ELR (cell line): ENCODE results near the gene WNK4.
A peak's percentile ranks its signal among the peaks of the same experiment; 100 is the strongest.
"Not testable (repeated sequence)": the region's sequence is repeated elsewhere in the genome, so short reads cannot be mapped to it uniquely, and the experiment has no call there.

Experiments used
- DNase-seq: peaks from one replicate; pipeline ENCODE4 v3.0.0-alpha.2; 2015; ENCODE audit warnings: low read depth

WNK4 gene

GRCh38 chr17:42779936-42780850 is at the start of gene WNK4:
TSS of gene WNK4 (plus strand) at chr17:42780610. CDS start at chr17:42780699, 89 bp downstream.
- DNase-seq = peak; percentile 87

- DNase-seq = no peak
Measured at GRCh38 chr17:42740699-42741098, 39.7 kb upstream of the WNK4 start.

- DNase-seq = not testable (repeated sequence)
Measured at GRCh38 chr17:42742916-42743315, 37.5 kb upstream of the WNK4 start.

- DNase-seq = no peak
Measured at GRCh38 chr17:42743595-42744282, 36.7 kb upstream of the WNK4 start.

- peak; percentile 85 for DNase-seq
Measured at GRCh38 chr17:42744283-42744805, 36.1 kb upstream of the WNK4 start.

- DNase-seq = peak; percentile 96
Measured at GRCh38 chr17:42744806-42745617, 35.4 kb upstream of the WNK4 start, which contains the start of gene EZH1. TSS of gene EZH1 (minus strand) at chr17:42745040. CDS start at chr17:42728941, 16,099 bp downstream.

- DNase-seq = no peak
Measured at GRCh38 chr17:42748202-42748907, 32.1 kb upstream of the WNK4 start.

GRCh38 chr17:42748908-42749798 is 31.3 kb upstream of the WNK4 start:
- no peak for DNase-seq

- DNase-seq = no peak
Measured at GRCh38 chr17:42750739-42751344, 29.6 kb upstream of the WNK4 start.

- DNase-seq = no peak
Measured at GRCh38 chr17:42751628-42752027, 28.8 kb upstream of the WNK4 start.

- peak; percentile 23 for DNase-seq
Measured at GRCh38 chr17:42754782-42755181, 25.6 kb upstream of the WNK4 start.

- no peak for DNase-seq
Measured at GRCh38 chr17:42759982-42760651, 20.3 kb upstream of the WNK4 start.

GRCh38 chr17:42760652-42761581 is 19.5 kb upstream of the WNK4 start, which contains the start of gene RAMP2:
TSS of gene RAMP2 (plus strand) at chr17:42761227. CDS start at chr17:42761262, 35 bp downstream.
- peak; percentile 48 for DNase-seq

- DNase-seq = no peak
Measured at GRCh38 chr17:42761638-42762037, 18.8 kb upstream of the WNK4 start.

- DNase-seq = no peak
Measured at GRCh38 chr17:42766124-42766523, 14.3 kb upstream of the WNK4 start.

GRCh38 chr17:42767512-42767911 is 12.9 kb upstream of the WNK4 start:
- no peak for DNase-seq

- DNase-seq = not testable (repeated sequence)
Measured at GRCh38 chr17:42768006-42768405, 12.4 kb upstream of the WNK4 start.

GRCh38 chr17:42769964-42770363 is 10.4 kb upstream of the WNK4 start:
- not testable (repeated sequence) for DNase-seq
